HepG2 (cell line): Measurements from ENCODE around the gene ITK. TPM values are rescaled to one million over a fixed set of nuclear protein-coding genes. Genes with fewer than 3 reads are reported as not detected.
A peak's percentile ranks its signal among the peaks of the same experiment; 100 is the strongest.

Experiments used
- ADNP ChIP-seq: sonication (generic); formaldehyde crosslinking; IDR thresholded peaks from 2 replicates; pipeline ENCODE4 v1.4.0; 2020; ENCODE audit warnings: missing genetic modification reagents
- DZIP1 ChIP-seq: sonication (generic); formaldehyde crosslinking; IDR thresholded peaks from 2 replicates; pipeline ENCODE4 v1.5.0; 2020; ENCODE audit warnings: mild to moderate bottlenecking, missing genetic modification reagents
- FOSL1 ChIP-seq: sonication (generic); formaldehyde crosslinking; IDR thresholded peaks from 2 replicates; pipeline ENCODE4 v1.9.0; 2021; ENCODE audit warnings: missing genetic modification reagents, borderline replicate concordance
- KLF11 ChIP-seq: IDR thresholded peaks from 2 replicates; pipeline ENCODE4 v1.6.1; 2016; ENCODE audit warnings: missing compliant biosample characterization
- LCORL ChIP-seq, 2 experiments: fragments of 450-650 bp in 1 of 2; sonication (generic) in 1 of 2; formaldehyde crosslinking in 1 of 2; IDR thresholded peaks; 2 replicates each; pipeline versions ENCODE4 v1.5.0 to v1.6.1; 2017 to 2020; ENCODE audit warnings: antibody characterized with exemption in 1 of 2, missing genetic modification reagents in 1 of 2
- MTA1 ChIP-seq: sonication (generic); formaldehyde crosslinking; IDR thresholded peaks from 2 replicates; pipeline ENCODE4 v1.4.0; 2020; ENCODE audit warnings: missing genetic modification reagents, mild to moderate bottlenecking, borderline replicate concordance
- MZF1 ChIP-seq: sonication (generic); formaldehyde crosslinking; IDR thresholded peaks from 2 replicates; pipeline ENCODE4 v1.8.1; 2023; ENCODE audit warnings: mild to moderate bottlenecking, missing genetic modification reagents, borderline replicate concordance
- RBM39 ChIP-seq: fragments of 200-400 bp; formaldehyde crosslinking; IDR thresholded peaks from one replicate; pipeline ENCODE4 v1.6.1; 2018; ENCODE audit warnings: antibody characterized with exemption, mild to moderate bottlenecking, low read depth, low read length; ENCODE audit not compliant: poor library complexity, severe bottlenecking
- SPEN ChIP-seq: sonication (generic); formaldehyde crosslinking; IDR thresholded peaks from 2 replicates; pipeline ENCODE4 v1.5.1; 2020; ENCODE audit warnings: low read depth, mild to moderate bottlenecking, missing genetic modification reagents
- ZFYVE20 ChIP-seq: sonication (generic); formaldehyde crosslinking; IDR thresholded peaks from 2 replicates; pipeline ENCODE4 v1.8.0; 2023; ENCODE audit warnings: low read depth, mild to moderate bottlenecking, moderate library complexity, missing genetic modification reagents, borderline replicate concordance
- ZNF34 ChIP-seq: sonication (generic); formaldehyde crosslinking; IDR thresholded peaks from 2 replicates; pipeline ENCODE4 v1.4.0; 2020; ENCODE audit warnings: mild to moderate bottlenecking, missing genetic modification reagents, borderline replicate concordance
- ZNF367 ChIP-seq: sonication (generic); formaldehyde crosslinking; IDR thresholded peaks from 2 replicates; pipeline ENCODE4 v1.4.0; 2020; ENCODE audit warnings: missing genetic modification reagents, borderline replicate concordance
- ZNF501 ChIP-seq: sonication (generic); formaldehyde crosslinking; IDR thresholded peaks from 2 replicates; pipeline ENCODE4 v1.5.1; 2020; ENCODE audit warnings: mild to moderate bottlenecking, moderate library complexity, missing genetic modification reagents
- ZNF777 ChIP-seq: sonication (generic); formaldehyde crosslinking; IDR thresholded peaks from 2 replicates; pipeline ENCODE4 v1.4.0; 2020; ENCODE audit warnings: missing genetic modification reagents
- polyA plus RNA-seq, 8 experiments: library from polyadenylated mRNA; depleted of rRNA in 3 of 8; stranded (reverse) in 7 of 8; unstranded in 1 of 8; fragments of >200 nt; fragmentation: Illumina TruSeq in 4 of 8; extraction: Trizol in 4 of 8; gene quantifications; 2 replicates each; pipeline versions ENCODE4 v1.2.1 to v1.2.3, GENCODE V29; 2011 to 2016; ENCODE audit warnings: low read depth in 4 of 8, missing spikeins in 1 of 8, mixed read lengths in 1 of 8; ENCODE audit not compliant: insufficient read depth in 1 of 8
- total RNA-seq, 5 experiments: library from RNA; depleted of rRNA; stranded (reverse); fragments of >200 nt; fragmentation: Illumina TruSeq; extraction: Trizol; gene quantifications; 2 replicates each; pipeline ENCODE4 v1.2.3, GENCODE V29; 2016; ENCODE audit warnings: low read depth in 1 of 5
- TF ChIP-seq, protein P1 (sequence below): sonication (generic); formaldehyde crosslinking; IDR thresholded peaks from 2 replicates; pipeline ENCODE4 v1.4.0; 2020; ENCODE audit warnings: mild to moderate bottlenecking, missing genetic modification reagents, borderline replicate concordance
- TF ChIP-seq, protein P2 (sequence below): IDR thresholded peaks from 2 replicates; pipeline ENCODE4 v1.6.1; 2016
- TF ChIP-seq, protein P3 (sequence below): sonication (generic); formaldehyde crosslinking; IDR thresholded peaks from 2 replicates; pipeline ENCODE4 v1.5.0; 2020; ENCODE audit warnings: mild to moderate bottlenecking, missing genetic modification reagents

The ITK gene
- total and polyA plus RNA-seq, 2 of the 13 experiments (the other 11 are each of a cell fraction or from before 2014, with no cell fraction given) = 0.01 TPM; not detected in 1

DNA sequence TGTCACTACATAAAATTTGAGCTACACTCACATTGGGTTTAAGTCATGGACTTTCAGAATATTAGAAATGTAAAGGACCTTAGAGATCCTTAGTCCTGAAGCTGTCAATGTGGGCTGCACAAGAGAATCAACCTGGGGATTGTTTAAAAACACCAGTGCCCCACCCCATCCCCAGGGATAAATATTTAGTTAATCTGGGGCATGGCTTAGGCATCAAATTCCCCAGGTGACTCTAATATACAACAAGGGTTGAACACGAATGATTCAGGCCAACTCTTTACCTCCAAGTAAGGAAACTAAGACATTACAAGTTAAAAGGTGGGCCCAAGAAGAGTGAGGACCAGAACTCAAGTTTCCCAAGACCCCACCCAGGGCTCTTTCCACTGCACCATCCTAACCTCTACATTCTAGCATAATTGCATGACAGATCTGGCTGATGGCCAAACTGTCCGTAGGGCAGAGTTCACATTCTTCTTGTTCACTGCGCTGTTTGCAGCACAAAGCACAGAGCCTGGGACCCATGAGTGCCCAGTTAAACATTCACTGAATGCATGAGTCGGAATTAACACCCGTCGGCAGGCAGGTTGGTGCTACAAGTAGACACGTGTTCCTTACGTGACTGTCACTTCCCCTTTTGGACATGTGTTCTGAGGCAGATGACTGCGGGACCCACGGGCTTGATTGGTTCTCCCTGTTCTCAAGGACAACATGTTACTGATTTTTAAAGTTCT, 110.5 kb downstream of the ITK start (continued):
- TF ChIP-seq ZNF501 (CRISPR knock-in tag) (peak; percentile 75; the same call in 1 of the 2 replicates), LCORL (IDR thresholded peaks at IDR 0.05) (peak; percentile 72; the same call in 1 of the 2 replicates), LCORL (CRISPR knock-in tag; IDR thresholded peaks at IDR 0.05) (peak; percentile 89), MZF1 (CRISPR knock-in tag) (no peak), RBM39 (no peak), ZNF367 (CRISPR knock-in tag) (no peak), ADNP (CRISPR knock-in tag) (no peak), ZNF34 (no peak), SPEN (CRISPR knock-in tag) (peak; percentile 82; the same call in 1 of the 2 replicates), DZIP1 (CRISPR knock-in tag) (no peak), ZFYVE20 (no peak), KLF11 (CRISPR knock-in tag) (peak; percentile 95), FOSL1 (CRISPR knock-in tag) (no peak), MTA1 (CRISPR knock-in tag) (0 out of 2 replicates have a peak, but pooled peaks have one; percentile 65), ZNF777 (no peak)
- TF ChIP-seq, protein P1, sequence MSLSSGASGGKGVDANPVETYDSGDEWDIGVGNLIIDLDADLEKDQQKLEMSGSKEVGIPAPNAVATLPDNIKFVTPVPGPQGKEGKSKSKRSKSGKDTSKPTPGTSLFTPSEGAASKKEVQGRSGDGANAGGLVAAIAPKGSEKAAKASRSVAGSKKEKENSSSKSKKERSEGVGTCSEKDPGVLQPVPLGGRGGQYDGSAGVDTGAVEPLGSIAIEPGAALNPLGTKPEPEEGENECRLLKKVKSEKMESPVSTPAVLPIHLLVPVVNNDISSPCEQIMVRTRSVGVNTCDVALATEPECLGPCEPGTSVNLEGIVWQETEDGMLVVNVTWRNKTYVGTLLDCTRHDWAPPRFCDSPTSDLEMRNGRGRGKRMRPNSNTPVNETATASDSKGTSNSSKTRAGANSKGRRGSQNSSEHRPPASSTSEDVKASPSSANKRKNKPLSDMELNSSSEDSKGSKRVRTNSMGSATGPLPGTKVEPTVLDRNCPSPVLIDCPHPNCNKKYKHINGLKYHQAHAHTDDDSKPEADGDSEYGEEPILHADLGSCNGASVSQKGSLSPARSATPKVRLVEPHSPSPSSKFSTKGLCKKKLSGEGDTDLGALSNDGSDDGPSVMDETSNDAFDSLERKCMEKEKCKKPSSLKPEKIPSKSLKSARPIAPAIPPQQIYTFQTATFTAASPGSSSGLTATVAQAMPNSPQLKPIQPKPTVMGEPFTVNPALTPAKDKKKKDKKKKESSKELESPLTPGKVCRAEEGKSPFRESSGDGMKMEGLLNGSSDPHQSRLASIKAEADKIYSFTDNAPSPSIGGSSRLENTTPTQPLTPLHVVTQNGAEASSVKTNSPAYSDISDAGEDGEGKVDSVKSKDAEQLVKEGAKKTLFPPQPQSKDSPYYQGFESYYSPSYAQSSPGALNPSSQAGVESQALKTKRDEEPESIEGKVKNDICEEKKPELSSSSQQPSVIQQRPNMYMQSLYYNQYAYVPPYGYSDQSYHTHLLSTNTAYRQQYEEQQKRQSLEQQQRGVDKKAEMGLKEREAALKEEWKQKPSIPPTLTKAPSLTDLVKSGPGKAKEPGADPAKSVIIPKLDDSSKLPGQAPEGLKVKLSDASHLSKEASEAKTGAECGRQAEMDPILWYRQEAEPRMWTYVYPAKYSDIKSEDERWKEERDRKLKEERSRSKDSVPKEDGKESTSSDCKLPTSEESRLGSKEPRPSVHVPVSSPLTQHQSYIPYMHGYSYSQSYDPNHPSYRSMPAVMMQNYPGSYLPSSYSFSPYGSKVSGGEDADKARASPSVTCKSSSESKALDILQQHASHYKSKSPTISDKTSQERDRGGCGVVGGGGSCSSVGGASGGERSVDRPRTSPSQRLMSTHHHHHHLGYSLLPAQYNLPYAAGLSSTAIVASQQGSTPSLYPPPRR = peak; percentile 84
- TF ChIP-seq, protein P2, sequence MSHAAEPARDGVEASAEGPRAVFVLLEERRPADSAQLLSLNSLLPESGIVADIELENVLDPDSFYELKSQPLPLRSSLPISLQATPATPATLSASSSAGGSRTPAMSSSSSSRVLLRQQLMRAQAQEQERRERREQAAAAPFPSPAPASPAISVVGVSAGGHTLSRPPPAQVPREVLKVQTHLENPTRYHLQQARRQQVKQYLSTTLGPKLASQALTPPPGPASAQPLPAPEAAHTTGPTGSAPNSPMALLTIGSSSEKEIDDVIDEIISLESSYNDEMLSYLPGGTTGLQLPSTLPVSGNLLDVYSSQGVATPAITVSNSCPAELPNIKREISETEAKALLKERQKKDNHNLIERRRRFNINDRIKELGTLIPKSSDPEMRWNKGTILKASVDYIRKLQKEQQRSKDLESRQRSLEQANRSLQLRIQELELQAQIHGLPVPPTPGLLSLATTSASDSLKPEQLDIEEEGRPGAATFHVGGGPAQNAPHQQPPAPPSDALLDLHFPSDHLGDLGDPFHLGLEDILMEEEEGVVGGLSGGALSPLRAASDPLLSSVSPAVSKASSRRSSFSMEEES = peak; percentile 96
- TF ChIP-seq, protein P3, sequence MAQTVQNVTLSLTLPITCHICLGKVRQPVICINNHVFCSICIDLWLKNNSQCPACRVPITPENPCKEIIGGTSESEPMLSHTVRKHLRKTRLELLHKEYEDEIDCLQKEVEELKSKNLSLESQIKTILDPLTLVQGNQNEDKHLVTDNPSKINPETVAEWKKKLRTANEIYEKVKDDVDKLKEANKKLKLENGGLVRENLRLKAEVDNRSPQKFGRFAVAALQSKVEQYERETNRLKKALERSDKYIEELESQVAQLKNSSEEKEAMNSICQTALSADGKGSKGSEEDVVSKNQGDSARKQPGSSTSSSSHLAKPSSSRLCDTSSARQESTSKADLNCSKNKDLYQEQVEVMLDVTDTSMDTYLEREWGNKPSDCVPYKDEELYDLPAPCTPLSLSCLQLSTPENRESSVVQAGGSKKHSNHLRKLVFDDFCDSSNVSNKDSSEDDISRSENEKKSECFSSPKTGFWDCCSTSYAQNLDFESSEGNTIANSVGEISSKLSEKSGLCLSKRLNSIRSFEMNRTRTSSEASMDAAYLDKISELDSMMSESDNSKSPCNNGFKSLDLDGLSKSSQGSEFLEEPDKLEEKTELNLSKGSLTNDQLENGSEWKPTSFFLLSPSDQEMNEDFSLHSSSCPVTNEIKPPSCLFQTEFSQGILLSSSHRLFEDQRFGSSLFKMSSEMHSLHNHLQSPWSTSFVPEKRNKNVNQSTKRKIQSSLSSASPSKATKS (CRISPR knock-in tag) = no peak; the same call in 1 of the 2 replicates
